Measurements from ENCODE around the gene HEMK1.
A peak's percentile ranks its signal among the peaks of the same experiment; 100 is the strongest.

The HEMK1 gene

DNA sequence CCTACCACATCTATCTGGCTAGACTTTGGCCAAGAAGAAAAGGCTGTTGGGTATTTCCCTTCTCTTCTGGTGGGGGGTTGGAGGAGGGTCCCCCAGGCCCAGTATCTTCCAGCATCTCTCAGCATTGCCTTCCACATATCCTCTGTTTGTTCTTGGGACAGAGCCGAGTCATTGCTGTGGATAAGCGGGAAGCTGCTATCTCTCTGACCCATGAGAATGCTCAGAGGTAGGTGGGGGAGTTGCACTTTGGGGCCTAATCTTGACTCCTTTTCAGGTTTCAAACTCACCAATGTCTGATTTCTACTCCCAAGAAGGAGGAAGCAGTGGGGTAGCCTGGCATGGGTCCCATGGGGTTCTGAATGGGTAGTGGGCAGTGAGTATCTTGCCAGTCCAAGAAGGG, 8.0 kb downstream of the HEMK1 start:
- no peak for DNase-seq

DNA sequence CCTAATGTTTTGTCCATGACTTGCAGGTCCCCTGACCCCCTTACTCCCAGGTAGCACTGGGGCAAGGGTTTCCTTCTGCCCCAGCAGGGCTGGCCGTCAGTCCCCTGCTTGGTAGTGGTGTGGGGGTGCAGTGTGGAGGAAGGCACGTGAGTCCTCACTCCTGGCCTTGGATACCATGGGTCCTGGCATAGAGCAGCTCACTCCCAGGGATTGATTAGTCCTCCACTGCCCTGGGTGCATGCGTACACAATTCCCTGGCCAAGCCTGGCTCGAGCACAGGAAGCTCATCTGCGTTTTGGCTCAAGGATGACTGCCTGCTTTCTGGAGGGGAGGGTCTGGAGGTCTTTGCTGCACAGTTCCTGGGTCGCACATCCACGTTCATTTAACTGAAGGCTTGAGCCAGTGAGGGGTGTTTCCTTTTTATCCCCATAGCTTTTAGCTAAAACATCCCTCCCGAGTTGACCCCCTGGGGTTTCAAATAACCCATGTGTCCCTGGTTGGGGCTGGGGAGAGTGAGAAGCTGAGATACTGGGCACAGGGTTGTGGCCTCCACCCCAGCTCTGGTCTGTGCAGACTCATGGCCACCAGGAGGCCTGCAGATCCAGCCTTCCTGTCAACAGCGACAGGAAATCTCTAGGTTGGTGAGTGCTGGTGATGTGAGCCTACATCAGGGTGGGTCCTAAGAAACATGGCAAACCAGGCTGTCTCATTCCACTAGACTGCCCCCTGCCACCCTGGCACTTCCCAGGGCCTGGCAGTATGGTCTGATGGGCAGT, 11.5 kb downstream of the HEMK1 start:
- DNase-seq: no peak

GRCh38 chr3:50581459-50581842, 12.1 kb downstream of the HEMK1 start:
- no peak for DNase-seq

- DNase-seq: no peak
These were observed 12.8 kb downstream of the HEMK1 start for GRCh38 chr3:50582083-50582482.

DNA sequence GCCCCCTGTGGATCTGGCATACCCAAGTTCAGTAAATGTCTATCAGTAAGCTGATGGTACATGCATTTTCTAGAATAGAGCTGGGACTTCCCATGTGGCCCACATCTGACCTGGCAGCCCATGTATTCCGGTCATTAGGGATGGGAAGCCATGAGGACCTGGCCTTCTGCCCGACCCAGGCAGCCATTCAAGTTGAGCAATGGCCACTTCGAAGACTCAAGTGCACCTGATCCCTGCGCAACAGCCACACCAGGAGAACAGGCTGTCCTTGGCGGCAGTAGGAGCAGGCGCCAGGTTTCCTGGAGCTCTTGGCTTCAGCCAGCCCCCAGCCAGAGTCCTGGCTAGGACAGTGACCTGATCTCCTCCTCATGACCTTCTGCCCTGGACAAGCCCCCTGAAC, 14.6 kb downstream of the HEMK1 start:
- no peak for DNase-seq

GRCh38 chr3:50584391-50584790, 15.1 kb downstream of the HEMK1 start:
- no peak for DNase-seq

- DNase-seq: no peak
These were observed 16.8 kb downstream of the HEMK1 start for GRCh38 chr3:50585919-50586762.

DNA sequence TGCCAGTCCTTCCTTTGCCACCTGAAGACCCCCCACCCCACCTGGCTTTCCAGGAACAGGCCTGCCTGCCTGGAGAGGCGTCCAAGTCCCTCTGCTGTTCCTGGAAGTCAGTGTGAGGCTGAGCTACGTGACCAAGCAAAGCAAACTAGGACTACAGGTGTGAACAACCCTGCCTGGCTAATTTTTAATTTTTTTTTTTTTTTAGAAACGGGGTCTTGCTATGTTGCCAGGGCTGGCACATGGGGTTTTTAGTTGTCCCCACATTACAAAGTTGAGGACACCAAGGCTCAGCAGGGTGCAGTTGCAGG, 17.4 kb downstream of the HEMK1 start:
- DNase-seq: no peak

DNA sequence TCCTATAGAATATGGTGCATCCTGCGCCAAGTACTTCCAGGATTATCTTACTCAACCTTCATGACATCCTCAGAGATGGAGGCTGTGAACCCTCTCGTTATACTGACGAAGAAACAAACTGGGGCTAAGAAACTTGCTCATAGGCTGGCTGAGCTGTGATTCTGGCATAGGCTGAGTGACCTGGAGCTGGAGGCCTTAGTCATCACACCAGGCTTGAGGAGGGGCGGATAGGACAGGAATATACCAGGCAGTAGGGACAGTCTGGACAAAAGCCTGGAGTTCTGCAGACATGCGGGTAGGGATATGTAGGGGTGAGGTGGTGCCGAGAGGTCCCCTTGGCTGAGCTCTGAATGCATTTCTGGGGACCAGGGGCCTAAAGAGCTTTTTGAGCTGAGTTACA, 18.1 kb downstream of the HEMK1 start:
- no peak for DNase-seq

DNA sequence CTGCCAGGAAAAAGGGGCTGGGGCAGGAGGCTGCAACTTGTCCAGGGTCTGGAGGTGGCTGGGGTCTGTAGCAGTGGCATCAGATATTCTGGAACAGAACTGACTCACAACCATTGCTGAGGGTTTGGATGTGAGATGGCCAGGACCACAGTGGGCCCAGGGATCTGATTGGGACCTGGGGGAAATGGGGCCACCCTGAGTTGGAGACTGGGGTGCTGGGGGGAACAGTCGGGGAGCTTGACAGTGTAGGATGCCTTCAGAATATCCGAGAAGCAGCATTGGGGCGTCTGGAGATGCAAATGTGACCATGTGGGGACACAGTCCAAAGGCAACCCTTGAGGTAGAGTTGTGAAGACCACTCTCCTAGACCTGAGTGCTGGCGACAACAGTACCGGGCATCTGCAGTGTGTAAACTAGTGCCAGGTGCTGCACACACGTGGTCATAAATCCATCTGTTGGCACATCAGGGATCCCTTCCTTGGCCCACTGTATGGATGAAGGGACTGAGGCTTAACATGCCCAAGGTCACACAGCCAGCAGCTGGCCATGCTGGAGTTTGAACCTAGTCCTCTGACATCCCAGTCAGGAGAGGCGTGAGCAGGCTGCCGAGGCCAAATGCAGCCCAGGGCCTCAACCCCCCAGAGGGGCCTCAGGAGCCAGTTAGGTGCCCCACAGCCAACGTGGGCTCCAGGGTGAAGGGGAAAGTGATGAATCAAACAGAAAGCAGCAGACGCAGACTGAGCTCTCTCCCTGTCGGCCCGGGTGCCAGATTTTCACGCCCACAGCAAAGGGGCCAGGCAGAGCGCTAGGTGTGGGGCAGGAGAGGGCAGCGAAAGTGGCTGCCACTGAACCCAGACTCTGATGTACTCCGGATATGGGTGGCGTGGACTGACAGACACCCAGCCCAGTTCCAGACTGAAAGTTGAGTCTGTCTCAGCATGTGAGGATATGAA, 18.8 kb downstream of the HEMK1 start:
- DNase-seq: no peak

DNA sequence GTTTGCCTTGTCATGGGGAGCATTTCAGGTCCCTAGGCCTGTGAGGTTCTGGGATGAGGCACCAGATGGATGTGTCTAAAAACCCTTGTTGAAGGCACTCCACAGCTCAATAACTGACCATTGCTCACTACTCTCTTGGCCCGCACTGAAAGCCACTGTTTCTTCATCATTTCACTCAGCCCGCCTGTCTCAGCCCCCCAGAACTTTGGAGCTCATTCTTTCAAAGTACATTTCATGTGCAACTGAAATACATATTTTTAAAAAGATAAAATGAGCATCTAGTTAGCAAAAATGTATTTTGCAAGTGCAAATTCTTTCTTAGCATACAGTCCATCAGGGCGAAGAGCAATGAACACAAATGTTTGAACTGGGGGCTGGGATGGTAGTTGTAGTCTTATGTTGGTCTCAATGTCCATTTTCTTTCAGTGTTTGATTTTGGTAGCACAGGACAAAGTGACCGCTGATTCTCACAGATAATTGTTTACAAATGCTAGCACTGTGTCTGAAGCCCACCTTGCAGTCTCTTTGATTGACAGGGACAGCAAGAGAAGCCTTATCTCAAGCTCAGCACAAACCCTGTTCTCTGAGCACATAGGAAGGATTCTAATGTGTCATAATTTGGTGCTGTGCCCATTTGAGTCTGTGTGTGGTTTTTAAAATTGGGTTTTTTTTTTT, 19.6 kb downstream of the HEMK1 start:
- DNase-seq: no peak

DNA sequence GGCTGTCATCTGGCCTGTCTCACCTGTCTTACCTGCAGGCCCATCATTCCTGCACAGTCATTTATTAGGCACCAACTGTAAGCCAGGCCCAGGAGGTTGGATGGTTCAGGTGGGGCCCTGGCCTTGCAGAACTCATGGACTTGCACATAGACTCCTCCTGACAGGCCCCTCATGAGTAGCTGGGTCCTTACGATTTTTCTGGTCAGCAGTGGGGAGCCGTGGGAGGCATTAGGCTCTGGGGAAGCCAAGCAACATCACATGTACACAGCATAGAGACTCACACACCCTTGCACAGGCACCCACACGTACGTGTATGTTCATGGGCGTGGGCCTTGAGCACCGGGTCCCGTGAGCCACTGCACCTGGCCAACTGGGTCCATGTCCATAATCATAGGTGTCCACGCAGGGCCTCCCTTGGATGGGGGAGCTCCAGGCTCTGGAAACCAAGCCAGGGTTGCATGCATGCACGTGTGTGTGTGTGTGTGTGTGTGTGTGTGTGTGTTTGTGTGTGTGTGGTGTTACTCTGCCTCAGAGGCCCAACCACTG, 21.9 kb downstream of the HEMK1 start:
- DNase-seq: peak; percentile 31

GRCh38 chr3:50592568-50592967, 23.2 kb downstream of the HEMK1 start:
- DNase-seq: peak; percentile 74

GRCh38 chr3:50594253-50594785, 25.0 kb downstream of the HEMK1 start:
- DNase-seq: no peak

DNA sequence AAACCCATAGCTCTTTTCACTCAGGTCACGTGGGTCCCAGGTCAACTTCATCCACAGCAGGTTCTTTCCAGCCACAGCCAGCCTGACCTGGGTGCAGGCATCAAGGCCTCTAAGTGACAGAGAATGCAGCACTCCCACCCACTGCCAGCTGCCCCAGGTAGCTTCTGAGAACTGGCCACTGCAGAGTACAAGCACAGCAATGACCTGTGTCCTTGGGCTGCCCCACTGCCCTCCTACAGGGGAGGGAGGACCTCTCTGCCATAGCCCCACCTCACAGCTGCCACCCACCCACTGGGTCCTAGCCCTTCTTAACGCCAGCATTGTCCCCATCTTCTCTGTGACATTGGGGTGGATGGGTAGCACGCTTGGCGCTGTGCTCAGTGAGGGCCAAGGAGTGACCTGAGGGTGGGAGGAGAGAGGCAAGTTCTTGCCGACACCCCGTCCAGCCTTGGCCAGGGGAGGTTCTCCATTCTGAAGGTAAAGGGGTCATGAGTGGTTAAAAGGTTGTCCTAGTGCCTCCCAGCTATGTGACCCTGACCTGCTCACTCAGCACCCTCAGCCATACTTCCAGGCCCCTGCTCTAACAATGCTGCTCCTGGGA, 29.9 kb downstream of the HEMK1 start:
- no peak for DNase-seq

- no peak for DNase-seq
These were observed 30.4 kb downstream of the HEMK1 start for GRCh38 chr3:50599716-50600118.

DNA sequence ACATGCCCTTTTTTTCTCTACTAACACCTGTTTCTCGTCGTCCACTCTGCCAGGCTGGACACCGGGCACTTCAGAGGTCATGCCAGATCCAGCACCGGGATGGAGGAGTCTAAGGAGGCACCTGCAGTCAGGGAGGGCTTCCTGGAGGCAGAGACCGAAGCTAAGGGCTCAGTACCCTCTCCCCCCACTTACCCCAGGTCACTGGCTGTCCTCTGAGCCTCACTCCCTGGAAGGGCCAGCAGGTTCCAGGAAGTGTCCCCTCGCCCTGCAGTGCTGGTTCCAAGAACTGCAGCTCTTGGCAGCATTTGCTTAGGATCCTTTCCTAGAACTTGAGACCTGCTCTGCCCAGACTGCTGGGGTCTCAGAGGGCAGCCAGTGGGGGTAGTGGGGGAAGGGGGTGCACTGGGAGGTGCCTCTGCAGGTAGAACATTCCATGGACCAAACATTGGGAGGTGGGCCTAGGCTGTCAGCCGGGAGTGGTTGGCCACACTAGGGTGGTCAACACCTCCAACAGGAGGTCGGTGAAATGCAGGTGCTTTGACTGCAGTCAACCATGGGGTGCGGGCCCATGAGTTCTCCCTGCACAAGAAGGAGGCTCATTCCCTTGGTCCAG, 30.9 kb downstream of the HEMK1 start:
- peak; percentile 27 for DNase-seq

- peak; percentile 98 for DNase-seq
These were observed 31.7 kb downstream of the HEMK1 start for GRCh38 chr3:50600841-50601591.

DNA sequence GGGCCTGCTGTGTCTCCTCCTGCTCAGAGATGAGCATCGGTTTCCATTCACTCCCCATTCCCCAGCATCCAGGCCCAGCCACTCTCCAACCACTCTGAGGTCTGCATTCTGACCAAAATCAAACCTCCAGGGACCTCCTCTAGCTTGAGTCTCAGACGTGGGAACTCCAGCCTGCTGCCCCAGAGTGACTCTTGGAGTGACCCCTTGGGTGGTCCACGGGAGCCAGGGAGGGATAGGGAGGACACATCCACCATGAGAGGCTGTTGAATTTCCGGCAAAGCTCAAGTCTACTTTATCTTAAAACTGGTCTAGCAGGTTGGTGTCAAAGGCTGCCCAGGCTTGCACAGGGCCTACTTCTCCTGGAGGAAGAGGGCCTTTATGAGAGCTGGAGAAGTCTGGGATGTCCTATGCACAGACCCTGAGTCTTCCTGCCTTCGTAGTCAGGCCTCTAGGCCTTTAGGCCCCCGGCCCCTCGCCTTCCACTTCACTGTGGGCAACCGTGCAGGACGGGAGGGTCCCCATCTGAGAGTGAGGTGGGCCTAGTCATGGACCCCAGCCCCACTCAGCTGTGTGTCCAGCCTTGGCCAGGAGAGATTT, 33.4 kb downstream of the HEMK1 start:
- no peak for DNase-seq
